G401 (cell line): ENCODE results near the gene SCMH1. TPM values are rescaled to one million over a fixed set of nuclear protein-coding genes. Genes with fewer than 3 reads are reported as not detected.

Experiments
- DNase-seq: peaks from one replicate; pipeline ENCODE4 v3.0.0-alpha.2; 2015; ENCODE audit warnings: low spot score
- in situ Hi-C: cut with HindIII; loops from 2 replicates; pipeline ENCODE4 v1.10.0; 2016; ENCODE audit warnings: low sequenced_read_pairs, mixed read lengths
- total RNA-seq: library from RNA; depleted of rRNA; stranded (reverse); fragments of >200 nt; shearing (Covaris generic); gene quantifications from 2 replicates; pipeline ENCODE4 v1.2.3, GENCODE V29; 2014

The SCMH1 gene
- total RNA-seq, 1 experiment from 2014 or later: 39.7 TPM

GRCh38 chr1:41019353-41019745 lies 222.8 kb downstream of the SCMH1 start:
- in situ Hi-C loops: no loop called here
- no peak for DNase-seq

GRCh38 chr1:41018018-41018410 lies 224.1 kb downstream of the SCMH1 start:
- DNase-seq: no peak
- in situ Hi-C loops: no loop called here

DNA sequence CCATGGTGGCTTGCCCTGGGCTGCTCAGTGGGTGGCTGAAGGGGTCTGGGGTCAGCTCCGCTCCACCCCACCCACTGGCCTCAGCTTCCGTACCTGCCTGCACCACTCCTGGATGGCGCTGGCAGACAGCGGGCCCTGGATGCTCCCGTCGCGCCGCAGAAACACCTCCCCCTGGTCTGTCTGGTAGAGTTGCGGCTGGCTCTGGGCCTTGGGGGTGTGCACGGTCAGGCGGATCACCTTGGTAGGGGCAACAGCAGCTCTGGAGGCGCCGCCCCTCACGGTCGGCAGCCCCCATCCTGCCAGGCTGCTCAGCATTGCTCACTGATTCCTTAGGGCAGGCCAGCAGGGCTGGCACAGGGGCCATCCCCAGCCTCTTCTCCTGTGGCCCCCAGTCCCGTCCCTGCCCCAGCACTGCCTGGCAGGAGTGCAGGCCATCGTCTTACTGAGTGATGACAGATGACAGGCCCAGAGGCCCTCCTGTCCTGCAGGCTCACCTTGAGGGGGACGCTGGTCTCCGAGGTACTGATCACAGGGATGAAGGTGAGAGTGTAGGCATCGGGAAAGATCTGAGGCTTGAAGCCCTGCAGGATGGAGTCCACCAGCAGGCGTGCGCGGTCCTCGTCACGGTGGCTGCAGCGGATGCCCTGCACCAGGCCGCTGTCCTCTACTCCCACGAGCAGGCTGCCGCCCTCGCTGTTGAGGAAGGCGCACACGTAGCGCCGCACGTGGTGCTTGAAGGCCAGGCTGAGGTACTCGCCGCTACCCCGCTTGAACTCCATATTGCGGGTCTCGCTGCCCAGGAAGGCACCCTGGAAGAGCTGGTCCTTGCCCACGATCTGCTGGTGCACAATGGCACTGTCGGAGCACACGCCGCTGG lies 224.7 kb downstream of the SCMH1 start:
- DNase-seq: no peak
- in situ Hi-C loops: no loop called here

- in situ Hi-C loops: no loop called here
- DNase-seq: peak; percentile 46
These were observed 226.1 kb downstream of the SCMH1 start for GRCh38 chr1:41015897-41016470.

- DNase-seq: no peak
- in situ Hi-C loops: no loop called here
These were observed 226.7 kb downstream of the SCMH1 start for GRCh38 chr1:41015281-41015896.

DNA sequence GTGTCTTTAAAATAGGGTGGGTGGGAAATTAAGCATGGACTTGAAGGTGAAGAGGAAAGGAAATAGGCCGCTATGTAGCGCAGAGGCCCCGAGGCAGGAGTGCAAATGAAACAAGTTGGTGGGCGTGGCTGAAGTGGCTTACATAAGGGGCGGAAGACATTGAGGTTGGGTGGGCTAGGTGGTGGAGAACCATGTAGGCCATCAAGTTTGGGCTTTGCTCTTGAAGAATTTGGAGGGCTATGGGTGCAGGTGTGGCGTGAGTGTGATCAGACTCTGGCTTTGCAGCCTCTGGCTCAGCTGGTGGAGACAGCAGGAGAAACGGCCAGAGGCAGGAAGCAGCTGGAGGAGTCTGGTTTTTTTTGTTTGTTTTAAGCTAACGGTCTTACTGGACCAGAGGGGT lies 227.2 kb downstream of the SCMH1 start:
- no peak for DNase-seq
- in situ Hi-C loops: no loop called here

- in situ Hi-C loops: no loop called here
- DNase-seq: no peak
These were observed 228.3 kb downstream of the SCMH1 start for GRCh38 chr1:41013796-41014195.

- in situ Hi-C loops: no loop called here
These were observed 229.1 kb downstream of the SCMH1 start for GRCh38 chr1:41013024-41013423.

GRCh38 chr1:41010345-41010744 lies 231.8 kb downstream of the SCMH1 start:
- DNase-seq: no peak
- in situ Hi-C loops: no loop called here

More at GRCh38 chr1:41013024-41013423, 229.1 kb downstream of the SCMH1 start:
- no peak for DNase-seq

- in situ Hi-C loops: no loop called here
- no peak for DNase-seq
These were observed 232.6 kb downstream of the SCMH1 start for GRCh38 chr1:41009466-41009865.

GRCh38 chr1:41006942-41007865 lies 234.9 kb downstream of the SCMH1 start:
- no peak for DNase-seq
- in situ Hi-C loops: no loop called here

- DNase-seq: no peak
- in situ Hi-C loops: no loop called here
These were observed 236.2 kb downstream of the SCMH1 start for GRCh38 chr1:41005876-41006275.

DNA sequence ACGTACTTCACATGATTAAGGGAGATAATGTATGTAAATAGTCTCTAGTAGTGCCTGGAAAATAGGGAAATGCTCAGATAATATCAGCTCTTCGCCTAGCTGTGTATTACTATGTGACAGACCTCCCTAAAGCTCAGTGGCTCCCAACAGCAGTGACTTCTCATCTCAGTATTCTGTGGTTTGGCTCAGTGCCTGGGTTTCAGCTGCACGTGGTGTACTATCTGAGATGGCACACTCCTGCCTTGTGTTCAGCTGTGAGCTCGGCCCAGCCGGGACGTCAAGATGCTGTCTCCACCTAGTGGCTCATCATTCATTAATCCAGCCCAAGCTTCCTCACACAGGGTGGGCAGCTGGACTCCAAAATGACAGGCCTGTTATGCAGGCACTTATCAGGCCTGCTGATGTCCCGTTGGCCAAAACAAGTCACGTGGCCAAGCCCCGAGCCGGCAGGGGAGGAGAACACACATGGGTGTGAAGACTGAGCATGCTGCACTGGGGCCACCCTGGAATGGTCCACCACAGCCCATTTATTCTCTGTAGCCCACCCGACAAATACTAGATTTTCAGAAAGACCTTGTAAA lies 238.4 kb downstream of the SCMH1 start:
- DNase-seq: peak; percentile 88
- in situ Hi-C loops: no loop called here

- DNase-seq: no peak
- in situ Hi-C loops: no loop called here
These were observed 238.9 kb downstream of the SCMH1 start for GRCh38 chr1:41003127-41003639.

- in situ Hi-C loops: no loop called here
- no peak for DNase-seq
These were observed 243.4 kb downstream of the SCMH1 start for GRCh38 chr1:40998668-40999067.

- in situ Hi-C loops: no loop called here
These were observed 245.0 kb downstream of the SCMH1 start for GRCh38 chr1:40997096-40997495.

GRCh38 chr1:40989066-40989465 lies 253.0 kb downstream of the SCMH1 start:
- no peak for DNase-seq
- in situ Hi-C loops: no loop called here

More at GRCh38 chr1:40997096-40997495, 245.0 kb downstream of the SCMH1 start:
- DNase-seq: no peak

DNA sequence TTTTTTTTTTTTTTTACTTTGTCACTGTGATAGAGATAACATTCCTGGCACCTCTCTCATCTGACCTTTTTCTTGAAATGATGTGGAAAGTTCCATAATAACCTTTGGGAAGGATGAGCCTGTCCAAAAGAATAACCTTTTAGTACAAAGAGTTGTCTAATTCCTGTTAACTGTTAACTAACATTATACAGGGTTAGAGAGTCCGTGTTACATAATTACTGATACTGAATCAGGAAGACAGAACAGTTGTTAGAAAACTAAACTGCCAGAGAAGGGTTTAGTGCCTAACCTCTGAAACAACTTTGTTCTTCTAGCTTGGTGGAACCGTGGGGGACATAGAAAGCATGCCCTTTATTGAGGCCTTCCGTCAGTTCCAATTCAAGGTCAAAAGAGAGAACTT lies 253.8 kb downstream of the SCMH1 start:
- no peak for DNase-seq
- in situ Hi-C loops: no loop called here
